BJ (cell line): ENCODE measurements around the gene SIRT2. TPM values are rescaled to one million over a fixed set of nuclear protein-coding genes. Genes with fewer than 3 reads are reported as not detected.

ENCODE experiments used
- CTCF ChIA-PET: fragments of 350-600 bp; formaldehyde crosslinking; extraction: SDS; loops from one replicate; lab custom pipeline; 2021; ENCODE audit warnings: antibody characterized with exemption, inconsistent platforms; lab: Yijun Ruan, JAX
- POLR2A ChIA-PET: fragments of 300-600 bp; sonication (Branson Sonifier 250); formaldehyde crosslinking; extraction: SDS; loops from one replicate; lab custom pipeline; 2021; ENCODE audit warnings: antibody characterized with exemption; lab: Charles Lee
- DNase-seq: peaks from one replicate; pipeline ENCODE4 v3.0.0-alpha.2; 2011; ENCODE audit warnings: low read depth
- H3K27me3 ChIP-seq: 2 replicates; pipeline ENCODE4 v1.6.0; 2011; ENCODE audit warnings: low read length; ENCODE audit not compliant: control insufficient read depth, insufficient read depth
- H3K36me3 ChIP-seq: 2 replicates; pipeline ENCODE4 v1.5.1; 2011; ENCODE audit warnings: low read length; ENCODE audit not compliant: control insufficient read depth, insufficient read depth
- H3K4me3 ChIP-seq: 2 replicates; pipeline ENCODE4 v1.5.1; 2011; ENCODE audit warnings: low read depth, mild to moderate bottlenecking, control low read depth, low read length
- CTCF ChIP-seq: IDR thresholded peaks from 2 replicates; pipeline ENCODE4 v1.5.1; 2011; ENCODE audit warnings: low read depth, mild to moderate bottlenecking, control low read depth, inconsistent platforms, low read length, moderate library complexity; ENCODE audit not compliant: insufficient read depth
- polyA plus RNA-seq: library from polyadenylated mRNA; depleted of rRNA; stranded (reverse); fragments of >200 nt; gene quantifications from 2 replicates; pipeline ENCODE4 v1.2.3, GENCODE V29; 2011

SIRT2 gene
- polyA plus RNA-seq, 1 experiment, result 71.8 TPM

DNA sequence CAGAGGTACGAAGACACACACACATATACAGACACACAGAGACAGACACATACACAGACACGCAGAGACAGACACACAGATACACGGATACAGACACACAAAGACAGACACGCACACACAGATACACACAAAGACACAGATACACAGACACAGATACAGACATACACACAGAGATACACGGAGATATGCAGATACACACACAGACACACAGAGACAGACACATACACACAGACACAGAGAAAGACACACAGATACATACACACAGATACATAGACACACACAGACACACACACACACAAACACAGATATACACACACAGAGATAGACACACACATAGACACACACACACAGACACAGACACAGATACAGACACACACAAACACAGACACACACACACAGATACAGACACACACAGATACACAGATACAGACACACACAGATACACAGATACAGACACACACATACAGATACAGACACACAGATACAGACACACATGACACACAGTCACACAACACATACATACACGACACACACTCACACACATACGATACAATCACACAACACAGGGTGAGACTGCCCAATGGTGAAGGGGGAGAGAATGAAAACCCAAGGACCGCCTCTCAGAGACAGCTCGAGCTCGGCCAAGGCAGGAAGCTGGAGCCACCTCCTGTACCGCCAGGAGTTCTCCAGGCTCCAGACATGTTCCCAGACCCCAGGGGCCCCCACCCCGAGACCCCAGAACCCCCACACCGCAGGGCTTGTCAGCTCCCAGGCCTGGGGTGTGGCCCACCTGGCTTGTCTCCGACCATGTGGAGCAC is 21.4 kb upstream of the SIRT2 start:
- POLR2A ChIA-PET, result no interaction called here
- no peak for DNase-seq
- no peak for TF ChIP-seq CTCF
- CTCF ChIA-PET, result interaction anchor here (0.9 to 1.9 kb wide), 3 partner anchors 9 to 51 kb away, joined by 4 to 11 read pairs (median 8); partner anchors contain the start of genes MRPS12 and SARS2
- Histone ChIP-seq H3K36me3 (peaks cover 8% of the 10 kb centered on the region), H3K27me3 (no peaks in the 10 kb centered on the region), H3K4me3 (no peak overlapping the region)

- H3K4me3 ChIP-seq, result no peak overlapping the region
- H3K36me3 ChIP-seq, result peaks cover 6% of the 10 kb centered on the region; the same call in 1 of the 2 replicates
- H3K27me3 ChIP-seq, result no peaks in the 10 kb centered on the region
- TF ChIP-seq CTCF, result no peak
- no peak for DNase-seq
- ChIA-PET POLR2A (no interaction called here), CTCF (interaction anchor here (0.7 to 1.9 kb wide), 3 partner anchors 9 to 517 kb away, joined by 3 to 11 read pairs (median 5); partner anchors contain the start of genes FAM98C, MRPS12 and SARS2)
Measured at GRCh38 chr19:38919837-38920601, 20.6 kb upstream of the SIRT2 start.

- Histone ChIP-seq H3K36me3 (peaks cover 4% of the 10 kb centered on the region; the same call in 1 of the 2 replicates), H3K27me3 (no peaks in the 10 kb centered on the region), H3K4me3 (no peak overlapping the region)
- CTCF ChIA-PET, result interaction anchor here (1.1 to 1.9 kb wide), 3 partner anchors 11 to 31 kb away, joined by 5 to 11 read pairs (median 7); partner anchors contain the start of genes MRPS12 and SARS2
- no peak for TF ChIP-seq CTCF
- POLR2A ChIA-PET, result interaction anchor here (0.6 kb wide), 1 partner anchor 385 kb away, joined by 6 read pairs; no protein-coding TSS in a partner anchor
- DNase-seq, result no peak
Measured at GRCh38 chr19:38918526-38918925, 19.1 kb upstream of the SIRT2 start.

- H3K36me3 ChIP-seq, result peaks cover 4% of the 10 kb centered on the region; the same call in 1 of the 2 replicates
- TF ChIP-seq CTCF, result no peak
- ChIA-PET POLR2A (interaction anchor here (0.6 kb wide), 1 partner anchor 385 kb away, joined by 6 read pairs; no protein-coding TSS in a partner anchor), CTCF (interaction anchor here (1.4 to 1.9 kb wide), 2 partner anchors 11 to 12 kb away, joined by 5 to 8 read pairs; partner anchors contain the start of genes MRPS12 and SARS2)
- H3K27me3 ChIP-seq, result no peaks in the 10 kb centered on the region
- no peak overlapping the region for H3K4me3 ChIP-seq
- DNase-seq, result no peak
Measured at GRCh38 chr19:38917921-38918491, 18.6 kb upstream of the SIRT2 start.
